Uterus (tissue), 2 donors: Measurements from ENCODE around the gene ERVMER34-1.

Experiments used
- CTCF ChIP-seq, 4 experiments: fragments of 200-600 bp in 2 of 4; fragments of 450-650 bp in 2 of 4; sonication (generic) in 2 of 4; IDR thresholded peaks; one replicate each; pipeline ENCODE4 v1.5.1; 2016 to 2019; ENCODE audit warnings: antibody characterized with exemption in 4 of 4, mild to moderate bottlenecking in 2 of 4, moderate library complexity in 1 of 4
- POLR2A ChIP-seq, 2 donors: fragments of 450-650 bp; IDR thresholded peaks; one replicate each; pipeline ENCODE4 v1.6.1; 2016; ENCODE audit warnings: antibody characterized with exemption in 2 of 2, mild to moderate bottlenecking in 1 of 2, moderate library complexity in 1 of 2

GRCh38 chr4:52752936-52753335 is 1.7 kb upstream of the ERVMER34-1 start:
- TF ChIP-seq CTCF (IDR thresholded peaks at IDR 0.05): no peak
- no peak for TF ChIP-seq POLR2A (IDR thresholded peaks at IDR 0.05)
